Stomach (tissue), 4 donors: ENCODE measurements around the gene ATP6V0D1.

Experiments
- POLR2A ChIP-seq, 4 donors: fragments of 450-650 bp; IDR thresholded peaks; one replicate each; pipeline ENCODE4 v1.6.1; 2016; ENCODE audit warnings: antibody characterized with exemption in 4 of 4, control low read depth in 2 of 4, mild to moderate bottlenecking in 1 of 4, moderate library complexity in 1 of 4
- TF ChIP-seq, protein P1 (sequence below), 7 experiments: fragments of 450-650 bp in 4 of 7; fragments of 200-600 bp in 3 of 7; sonication (generic) in 3 of 7; IDR thresholded peaks; one replicate each; pipeline ENCODE4 v1.5.1; 2016 to 2019; ENCODE audit warnings: antibody characterized with exemption in 7 of 7, control low read depth in 2 of 7, mild to moderate bottlenecking in 1 of 7

DNA sequence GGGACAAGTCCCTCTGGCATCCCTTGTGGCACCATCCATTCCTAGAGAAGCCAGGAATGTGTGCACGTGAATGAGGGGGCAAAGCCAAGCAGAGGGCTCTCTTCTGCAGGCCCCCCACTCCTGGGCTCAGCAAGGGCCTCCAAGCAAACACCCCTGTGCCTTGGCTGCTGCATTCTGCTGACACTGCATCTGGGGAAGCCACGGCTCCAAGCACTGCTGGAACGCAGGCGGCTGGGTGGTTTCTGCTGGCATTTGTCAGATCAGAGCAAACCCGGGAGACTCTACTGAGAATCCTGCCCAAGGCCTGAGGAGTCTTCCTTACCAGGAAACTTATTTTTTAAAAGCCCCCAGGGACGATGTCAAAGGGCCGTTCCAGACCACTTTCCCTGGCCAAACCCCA is 23.3 kb downstream of the ATP6V0D1 start:
- TF ChIP-seq, protein P1, sequence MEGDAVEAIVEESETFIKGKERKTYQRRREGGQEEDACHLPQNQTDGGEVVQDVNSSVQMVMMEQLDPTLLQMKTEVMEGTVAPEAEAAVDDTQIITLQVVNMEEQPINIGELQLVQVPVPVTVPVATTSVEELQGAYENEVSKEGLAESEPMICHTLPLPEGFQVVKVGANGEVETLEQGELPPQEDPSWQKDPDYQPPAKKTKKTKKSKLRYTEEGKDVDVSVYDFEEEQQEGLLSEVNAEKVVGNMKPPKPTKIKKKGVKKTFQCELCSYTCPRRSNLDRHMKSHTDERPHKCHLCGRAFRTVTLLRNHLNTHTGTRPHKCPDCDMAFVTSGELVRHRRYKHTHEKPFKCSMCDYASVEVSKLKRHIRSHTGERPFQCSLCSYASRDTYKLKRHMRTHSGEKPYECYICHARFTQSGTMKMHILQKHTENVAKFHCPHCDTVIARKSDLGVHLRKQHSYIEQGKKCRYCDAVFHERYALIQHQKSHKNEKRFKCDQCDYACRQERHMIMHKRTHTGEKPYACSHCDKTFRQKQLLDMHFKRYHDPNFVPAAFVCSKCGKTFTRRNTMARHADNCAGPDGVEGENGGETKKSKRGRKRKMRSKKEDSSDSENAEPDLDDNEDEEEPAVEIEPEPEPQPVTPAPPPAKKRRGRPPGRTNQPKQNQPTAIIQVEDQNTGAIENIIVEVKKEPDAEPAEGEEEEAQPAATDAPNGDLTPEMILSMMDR (IDR thresholded peaks at IDR 0.05): no peak
- no peak for TF ChIP-seq POLR2A (IDR thresholded peaks at IDR 0.05)
